HCT116 (cell line): Measurements from ENCODE around the gene ARID5A. TPM values are rescaled to one million over a fixed set of nuclear protein-coding genes. Genes with fewer than 3 reads are reported as not detected.

Experiments
- ATAC-seq: fragments of 200-7000 bp; cut with Tn5 transposase; 2 replicates; pipeline ENCODE4 v1.9.1; 2020; ENCODE audit warnings: mild to moderate bottlenecking, moderate library complexity
- BruUV-seq: library from RNA; stranded (reverse); fragments of 400-500 nt; replicated peaks from 2 replicates; lab custom pipeline; 2021; lab: Mats Ljungman, UMichigan
- CTCF ChIA-PET: fragments of 300-600 bp; sonication (Branson Sonifier 250); formaldehyde crosslinking; loops from one replicate; lab custom pipeline; 2021; ENCODE audit warnings: antibody characterized with exemption; lab: Charles Lee
- POLR2A ChIA-PET: fragments of 300-600, 350-600 bp; sonication (Branson Sonifier 250); formaldehyde crosslinking; loops from one replicate; lab custom pipeline; 2021; ENCODE audit warnings: antibody characterized with exemption; lab: Charles Lee
- RAD21 ChIA-PET, 2 experiments: fragments of 300-600 bp; sonication (Branson Sonifier 250); formaldehyde crosslinking; loops; one replicate each; lab custom pipeline; 2023; ENCODE audit warnings: low total read pairs in 2 of 2; ENCODE audit not compliant: uncharacterized antibody in 2 of 2, unreplicated experiment in 2 of 2, low non-redundant PET in 1 of 2; lab: Charles Lee
- DNase-seq: peaks from one replicate; pipeline ENCODE4 v3.0.0-alpha.2; 2010; ENCODE audit warnings: low read depth, low spot score
- H2AFZ ChIP-seq: fragments of 200-600 bp; shearing (Covaris generic), sonication (generic); 2 replicates; pipeline ENCODE4 v1.6.1; 2017; ENCODE audit warnings: low read depth, mixed run types, mixed read lengths, antibody characterized with exemption, low read length; ENCODE audit not compliant: poor library complexity, severe bottlenecking
- H3K27ac ChIP-seq: 2 replicates; pipeline ENCODE4 v1.5.1; 2012; ENCODE audit warnings: low read depth, low read length
- H3K27me3 ChIP-seq: fragments of 200-600 bp; sonication (generic); 2 replicates; pipeline ENCODE4 v1.6.1; 2016; ENCODE audit warnings: mixed run types, low read length, mixed read lengths; ENCODE audit not compliant: insufficient read depth
- H3K36me3 ChIP-seq, 2 experiments: fragments of 200-500 bp in 1 of 2; fragments of 200-600 bp in 1 of 2; sonication (Bioruptor generic) in 1 of 2; sonication (generic) in 1 of 2; 2 replicates each; pipeline versions ENCODE4 v1.5.1 to v1.6.1; 2014 to 2016; ENCODE audit warnings: low read length in 2 of 2, inconsistent platforms in 1 of 2, mixed read lengths in 1 of 2, mixed run types in 1 of 2; ENCODE audit not compliant: insufficient read depth in 2 of 2, control insufficient read depth in 1 of 2
- H3K4me1 ChIP-seq, 2 experiments: fragments of 200-600 bp in 1 of 2; sonication (generic) in 1 of 2; 2 replicates each; pipeline versions ENCODE4 v1.5.1 to v1.6.1; 2012 to 2017; ENCODE audit warnings: low read length in 2 of 2, inconsistent platforms in 1 of 2, mild to moderate bottlenecking in 1 of 2, mixed read lengths in 1 of 2, mixed run types in 1 of 2, moderate library complexity in 1 of 2; ENCODE audit not compliant: insufficient read depth in 2 of 2, control insufficient read depth in 1 of 2
- H3K4me2 ChIP-seq: fragments of 200-600 bp; sonication (generic); 2 replicates; pipeline ENCODE4 v1.6.1; 2017; ENCODE audit warnings: mixed run types, low read length, mixed read lengths
- H3K4me3 ChIP-seq, 2 experiments: fragments of 200-600 bp in 1 of 2; sonication (generic) in 1 of 2; replicated peaks in 1 of 2; 2 replicates each; pipeline ENCODE4 v1.5.1; 2011 to 2016; ENCODE audit warnings: low read length in 2 of 2, control low read depth in 1 of 2, low read depth in 1 of 2, mild to moderate bottlenecking in 1 of 2, mixed read lengths in 1 of 2, mixed run types in 1 of 2
- H3K79me2 ChIP-seq: fragments of 200-600 bp; sonication (generic); 2 replicates; pipeline ENCODE4 v1.6.1; 2017; ENCODE audit warnings: mild to moderate bottlenecking, mixed run types, low read length, moderate library complexity, mixed read lengths; ENCODE audit not compliant: insufficient read depth
- H3K9ac ChIP-seq: fragments of 200-600 bp; sonication (generic); 2 replicates; pipeline ENCODE4 v1.6.1; 2016; ENCODE audit warnings: low read length, mixed read lengths
- H3K9me2 ChIP-seq: fragments of 200-600 bp; sonication (generic), shearing (Covaris generic); 2 replicates; pipeline ENCODE4 v1.6.1; 2017; ENCODE audit warnings: mixed run types, mild to moderate bottlenecking, moderate library complexity; ENCODE audit not compliant: insufficient read depth
- H3K9me3 ChIP-seq, 2 experiments: fragments of 200-500 bp in 1 of 2; fragments of 200-600 bp in 1 of 2; sonication (Bioruptor generic) in 1 of 2; sonication (generic) in 1 of 2; 2 replicates each; pipeline ENCODE4 v1.6.1; 2014 to 2017; ENCODE audit warnings: low read length in 2 of 2, mixed read lengths in 2 of 2, inconsistent platforms in 1 of 2, low read depth in 1 of 2, mild to moderate bottlenecking in 1 of 2, mixed run types in 1 of 2, moderate library complexity in 1 of 2; ENCODE audit not compliant: control insufficient read depth in 1 of 2, insufficient read depth in 1 of 2
- H4K20me1 ChIP-seq: fragments of 200-600 bp; sonication (generic), shearing (Covaris generic); 2 replicates; pipeline ENCODE4 v1.6.1; 2017; ENCODE audit warnings: mixed run types, mild to moderate bottlenecking, moderate library complexity; ENCODE audit not compliant: insufficient read depth
- ATF3 ChIP-seq: IDR thresholded peaks from 2 replicates; pipeline ENCODE4 v1.6.1; 2012
- CBX3 ChIP-seq: IDR thresholded peaks from 2 replicates; pipeline ENCODE4 v1.6.1; 2012; ENCODE audit warnings: low read depth
- CEBPB ChIP-seq: IDR thresholded peaks from 2 replicates; pipeline ENCODE4 v1.6.1; 2012; ENCODE audit warnings: low read depth
- CTCF ChIP-seq, 3 experiments: fragments of 200-600 bp in 1 of 3; sonication (generic) in 1 of 3; IDR thresholded peaks in 2 of 3; conservative IDR thresholded peaks in 1 of 3; 2 replicates each; pipeline ENCODE4 v1.5.1; 2012 to 2017; ENCODE audit warnings: low read depth in 2 of 3, low read length in 2 of 3, antibody characterized with exemption in 1 of 3, borderline replicate concordance in 1 of 3, control low read depth in 1 of 3, mild to moderate bottlenecking in 1 of 3, mixed read lengths in 1 of 3, mixed run types in 1 of 3, moderate library complexity in 1 of 3; ENCODE audit not compliant: insufficient read depth in 1 of 3
- EGR1 ChIP-seq: IDR thresholded peaks from 2 replicates; pipeline ENCODE4 v1.6.1; 2012; ENCODE audit warnings: low read depth
- ELF1 ChIP-seq: IDR thresholded peaks from 2 replicates; pipeline ENCODE4 v1.6.1; 2012; ENCODE audit warnings: low read depth, borderline replicate concordance
- FOSL1 ChIP-seq: IDR thresholded peaks from 2 replicates; pipeline ENCODE4 v1.6.1; 2012; ENCODE audit warnings: low read depth
- JUND ChIP-seq: IDR thresholded peaks from 2 replicates; pipeline ENCODE4 v1.6.1; 2012
- MAX ChIP-seq: IDR thresholded peaks from 2 replicates; pipeline ENCODE4 v1.6.1; 2012
- POLR2A ChIP-seq: IDR thresholded peaks from 2 replicates; pipeline ENCODE4 v1.7.0; 2011; ENCODE audit warnings: borderline replicate concordance; ENCODE audit not compliant: insufficient read depth, insufficient read length; ENCODE audit errors: extremely low read depth
- RAD21 ChIP-seq: IDR thresholded peaks from 2 replicates; pipeline ENCODE4 v1.6.1; 2012; ENCODE audit warnings: low read depth, mild to moderate bottlenecking
- SRF ChIP-seq: IDR thresholded peaks from 2 replicates; pipeline ENCODE4 v1.6.1; 2012; ENCODE audit warnings: low read depth
- YY1 ChIP-seq: IDR thresholded peaks from 2 replicates; pipeline ENCODE4 v1.6.1; 2011; ENCODE audit warnings: low read length, low read depth, moderate library complexity, mild to moderate bottlenecking; ENCODE audit not compliant: insufficient replicate concordance; ENCODE audit errors: extremely low read depth
- ZNF274 ChIP-seq: fragments of 200-500 bp; sonication (Bioruptor generic); IDR thresholded peaks from 2 replicates; pipeline ENCODE4 v1.6.1; 2014; ENCODE audit warnings: mild to moderate bottlenecking, low read depth, low read length, inconsistent platforms
- intact Hi-C: fragments of 100-400 bp; cut with micrococcal nuclease; formaldehyde crosslinking; loops from 2 replicates; pipeline ENCODE4 v1.10.0; 2022
- total RNA-seq: library from RNA; stranded (reverse); gene quantifications from one replicate; pipeline ENCODE4 v1.2.1, GENCODE V29; 2021; ENCODE audit not compliant: unreplicated experiment

The ARID5A gene
- total RNA-seq, 1 experiment from 2014 or later = 8.2 TPM

GRCh38 chr2:96523659-96524481 is 12.7 kb upstream of the ARID5A start:
- CTCF ChIA-PET = no interaction called here
- Histone ChIP-seq H3K27ac (no peak overlapping the region), H4K20me1 (no peaks in the 10 kb centered on the region), H3K79me2 (no peaks in the 10 kb centered on the region), H3K27me3 (no peaks in the 10 kb centered on the region), H3K9ac (no peak overlapping the region), H3K4me1 (no peaks in the 10 kb centered on the region), H3K9me2 (no peaks in the 10 kb centered on the region), H3K9me3 (no peaks in the 10 kb centered on the region), H3K36me3 (no peaks in the 10 kb centered on the region), H3K4me2 (no peak overlapping the region), H3K4me3 (no peak overlapping the region), H2AFZ (no peak overlapping the region)
- POLR2A ChIA-PET = no interaction called here
- intact Hi-C loops = no loop called here
- ATAC-seq = no peak
- RAD21 ChIA-PET = no interaction called here
- no peak for DNase-seq
- TF ChIP-seq CBX3 (no peak), MAX (no peak), CEBPB (no peak), YY1 (no peak), FOSL1 (no peak), ELF1 (no peak), POLR2A (no peak), SRF (no peak), RAD21 (no peak), ZNF274 (no peak), JUND (no peak), ATF3 (no peak), EGR1 (no peak), CTCF (IDR thresholded peaks at IDR 0.05 in 2 of 3, conservative IDR thresholded peaks at IDR 0.05 in 1 of 3; ENCODE audit: borderline replicate concordance in 1 of 3, insufficient read depth in 1 of 3, low read depth in 2 of 3, low read length in 2 of 3) (no peak)
- BruUV-seq = no TSS peak
